ENCODE results near the gene ARL6IP1.
"Not testable (repeated sequence)": the region's sequence is repeated elsewhere in the genome, so short reads cannot be mapped to it uniquely, and the experiment has no call there.

GRCh38 chr16:18774651-18775050 lies 26.7 kb downstream of the ARL6IP1 start:
- TF ChIP-seq CTCF, POLR2A (IDR thresholded peaks at IDR 0.05): not testable (repeated sequence)
